IMR-90 (cell line): ENCODE measurements around the gene VGLL2. TPM values are rescaled to one million over a fixed set of nuclear protein-coding genes. Genes with fewer than 3 reads are reported as not detected.

Source experiments
- ATAC-seq: fragments of 200-7000 bp; cut with Tn5 transposase; 2 replicates; pipeline ENCODE4 v1.9.1; 2020; ENCODE audit warnings: low read depth, mild to moderate bottlenecking, moderate library complexity
- Bru-seq: library from RNA; stranded (reverse); fragments of 400-500 nt; gene quantifications from one replicate; lab custom pipeline; 2021; lab: Mats Ljungman, UMichigan
- BruChase-seq, 2 experiments: library from RNA; stranded (reverse); fragments of 400-500 nt; gene quantifications; one replicate each; lab custom pipeline; 2021; lab: Mats Ljungman, UMichigan
- BruUV-seq: library from RNA; stranded (reverse); fragments of 400-500 nt; replicated peaks from 2 replicates; lab custom pipeline; 2021; lab: Mats Ljungman, UMichigan
- CTCF ChIA-PET: fragments of 300-600 bp; formaldehyde crosslinking; extraction: SDS; loops from one replicate; lab custom pipeline; 2021; ENCODE audit warnings: antibody characterized with exemption; lab: Yijun Ruan, JAX
- POLR2A ChIA-PET: fragments of 300-600 bp; sonication (Branson Sonifier 250); formaldehyde crosslinking; loops from one replicate; lab custom pipeline; 2022; ENCODE audit warnings: antibody characterized with exemption; ENCODE audit not compliant: unreplicated experiment; lab: Charles Lee
- DNase-seq: peaks from one replicate; pipeline ENCODE4 v3.0.0; 2013
- H2AFZ ChIP-seq: replicated peaks from 2 replicates; pipeline ENCODE3; 2013; ENCODE audit warnings: low read length, mild to moderate bottlenecking; ENCODE audit not compliant: poor library complexity
- H2AK5ac ChIP-seq: 2 replicates; pipeline ENCODE4 v1.6.1; 2013; ENCODE audit warnings: low read depth, low read length, inconsistent platforms
- H2AK9ac ChIP-seq: replicated peaks from 2 replicates; pipeline ENCODE3; 2013; ENCODE audit warnings: mild to moderate bottlenecking, low read depth, low read length, moderate library complexity; ENCODE audit not compliant: poor library complexity
- H2BK120ac ChIP-seq: 2 replicates; pipeline ENCODE4 v1.6.1; 2013; ENCODE audit warnings: low read depth, low read length, inconsistent platforms
- H2BK15ac ChIP-seq: 3 replicates; pipeline ENCODE4 v1.6.1; 2013; ENCODE audit warnings: low read depth, low read length, inconsistent platforms
- H2BK20ac ChIP-seq: 2 replicates; pipeline ENCODE4 v1.6.1; 2013; ENCODE audit warnings: low read depth, mild to moderate bottlenecking, inconsistent platforms, low read length, moderate library complexity
- H2BK5ac ChIP-seq: 2 replicates; pipeline ENCODE4 v1.6.1; 2013; ENCODE audit warnings: mild to moderate bottlenecking, low read depth, low read length, inconsistent platforms; ENCODE audit not compliant: poor library complexity, severe bottlenecking
- H3K14ac ChIP-seq: replicated peaks from 2 replicates; pipeline ENCODE4 v1.6.1; 2013; ENCODE audit warnings: low read depth, low read length, inconsistent platforms
- H3K18ac ChIP-seq: 2 replicates; pipeline ENCODE4 v1.6.1; 2013; ENCODE audit warnings: low read depth, low read length, control low read depth
- H3K23ac ChIP-seq: 2 replicates; pipeline ENCODE4 v1.6.1; 2013; ENCODE audit warnings: low read depth, low read length, inconsistent platforms
- H3K27ac ChIP-seq: 2 replicates; pipeline ENCODE4 v1.5.1; 2013; ENCODE audit warnings: mild to moderate bottlenecking, control low read depth, low read length; ENCODE audit not compliant: insufficient read depth
- H3K27me3 ChIP-seq: 2 replicates; pipeline ENCODE4 v1.6.1; 2013; ENCODE audit warnings: low read length; ENCODE audit not compliant: control insufficient read depth, insufficient read depth
- H3K36me3 ChIP-seq: 2 replicates; pipeline ENCODE4 v1.6.1; 2013; ENCODE audit warnings: low read length, mixed read lengths; ENCODE audit not compliant: control insufficient read depth, insufficient read depth
- H3K4ac ChIP-seq: 2 replicates; pipeline ENCODE4 v1.6.1; 2013; ENCODE audit warnings: low read depth, low read length, inconsistent platforms
- H3K4me1 ChIP-seq: 2 replicates; pipeline ENCODE4 v1.6.1; 2013; ENCODE audit warnings: low read length, mixed read lengths; ENCODE audit not compliant: control insufficient read depth, insufficient read depth
- H3K4me2 ChIP-seq: 2 replicates; pipeline ENCODE4 v1.6.1; 2013; ENCODE audit warnings: low read depth, mild to moderate bottlenecking, control low read depth, low read length, moderate library complexity
- H3K4me3 ChIP-seq: 2 replicates; pipeline ENCODE4 v1.5.1; 2013; ENCODE audit warnings: low read depth, mild to moderate bottlenecking, control low read depth, low read length, moderate library complexity; ENCODE audit not compliant: insufficient read depth
- H3K56ac ChIP-seq: 2 replicates; pipeline ENCODE4 v1.6.1; 2013; ENCODE audit warnings: low read length, inconsistent platforms; ENCODE audit not compliant: insufficient read depth; ENCODE audit errors: extremely low read depth
- H3K79me1 ChIP-seq, 2 experiments: 2 replicates each; pipeline ENCODE4 v1.6.1; 2013; ENCODE audit warnings: low read length in 2 of 2, inconsistent platforms in 1 of 2, low read depth in 1 of 2
- H3K9ac ChIP-seq: 2 replicates; pipeline ENCODE4 v1.6.1; 2013; ENCODE audit warnings: low read depth, low read length, control low read depth
- H3K9me1 ChIP-seq: 2 replicates; pipeline ENCODE4 v1.6.1; 2013; ENCODE audit warnings: low read length, inconsistent platforms; ENCODE audit not compliant: insufficient read depth
- H3K9me3 ChIP-seq: 2 replicates; pipeline ENCODE4 v1.6.1; 2013; ENCODE audit warnings: low read length; ENCODE audit not compliant: control insufficient read depth, insufficient read depth
- H4K20me1 ChIP-seq: 2 replicates; pipeline ENCODE4 v1.6.1; 2013; ENCODE audit warnings: low read length, inconsistent platforms; ENCODE audit not compliant: insufficient read depth
- H4K5ac ChIP-seq: 2 replicates; pipeline ENCODE4 v1.6.1; 2013; ENCODE audit warnings: mild to moderate bottlenecking, low read depth, low read length, control low read depth
- H4K8ac ChIP-seq, 2 experiments: 2 replicates each; pipeline ENCODE4 v1.6.1; 2013; ENCODE audit warnings: low read depth in 2 of 2, low read length in 2 of 2, control low read depth in 1 of 2, inconsistent platforms in 1 of 2
- H4K91ac ChIP-seq: 2 replicates; pipeline ENCODE4 v1.6.1; 2013; ENCODE audit warnings: low read depth, low read length, inconsistent platforms; ENCODE audit not compliant: insufficient read depth
- CEBPB ChIP-seq: IDR thresholded peaks from 2 replicates; pipeline ENCODE4 v1.6.1; 2012; ENCODE audit warnings: low read depth, low read length, improper control_type of control experiment
- SMC3 ChIP-seq: fragments of 150-350 bp; IDR thresholded peaks from 2 replicates; pipeline ENCODE4 v1.6.1; 2016; ENCODE audit warnings: low read depth, mild to moderate bottlenecking, antibody characterized with exemption, low read length, moderate library complexity
- WGBS, 2 experiments: methylation state at CpG; one replicate each; pipeline versions ENCODE4 v1.1.5 to v1.1.7; 2013; ENCODE audit warnings: missing lambda C conversion rate in 2 of 2; ENCODE audit not compliant: insufficient read length in 1 of 2; ENCODE audit errors: extremely low coverage in 2 of 2; 5-methylcytosine and 5-hydroxymethylcytosine counted together
- dilution Hi-C: fragments of 300-500 bp; cut with HindIII; formaldehyde crosslinking; loops from one replicate; pipeline ENCODE4 v1.14.3; 2018; ENCODE audit warnings: low sequenced_read_pairs; ENCODE audit not compliant: unreplicated experiment
- in situ Hi-C: fragments of 300-500 bp; cut with MboI; formaldehyde crosslinking; loops from 3 replicates; pipeline ENCODE4 v1.14.3; 2019; ENCODE audit warnings: low sequenced_read_pairs, inconsistent platforms, mixed read lengths
- intact Hi-C: fragments of 100-400 bp; cut with micrococcal nuclease; formaldehyde crosslinking; loops from 2 replicates; pipeline ENCODE4 v1.10.0; 2022
- long read RNA-seq: library from polyadenylated mRNA; unstranded; transcript quantifications from one replicate; pipeline ENCODE4 v2.0.0, GENCODE V29; 2021; ENCODE audit not compliant: unreplicated experiment
- polyA plus RNA-seq, 3 experiments: library from polyadenylated mRNA; depleted of rRNA; stranded (reverse); fragments of >200 nt; gene quantifications; 2 replicates each; pipeline ENCODE4 v1.2.3, GENCODE V29; 2012; ENCODE audit warnings: low replicate concordance in 1 of 3
- total RNA-seq: library from RNA; depleted of rRNA; stranded (reverse); fragments of >200 nt; gene quantifications from 2 replicates; pipeline ENCODE4 v1.2.3, GENCODE V29; 2012; rRNA removed

The VGLL2 gene, protein sequence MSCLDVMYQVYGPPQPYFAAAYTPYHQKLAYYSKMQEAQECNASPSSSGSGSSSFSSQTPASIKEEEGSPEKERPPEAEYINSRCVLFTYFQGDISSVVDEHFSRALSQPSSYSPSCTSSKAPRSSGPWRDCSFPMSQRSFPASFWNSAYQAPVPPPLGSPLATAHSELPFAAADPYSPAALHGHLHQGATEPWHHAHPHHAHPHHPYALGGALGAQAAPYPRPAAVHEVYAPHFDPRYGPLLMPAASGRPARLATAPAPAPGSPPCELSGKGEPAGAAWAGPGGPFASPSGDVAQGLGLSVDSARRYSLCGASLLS
- total RNA-seq (not detected in 2 replicates), polyA plus RNA-seq (2012; rRNA removed) (not detected in 2 replicates), Bru-seq, nascent RNA (not detected), BruChase-seq, experiment 1, labeled RNA remaining after a 6-hour chase (not detected), BruChase-seq, experiment 2, labeled RNA remaining after a 2-hour chase (not detected)
- not detected in 2 replicates for polyA plus RNA-seq (2012; cell fraction: cytosol; rRNA removed)
- polyA plus RNA-seq (2012; cell fraction: nucleus; rRNA removed; ENCODE audit: low replicate concordance): not detected in 2 replicates
- long read RNA-seq: 0 reads

DNA sequence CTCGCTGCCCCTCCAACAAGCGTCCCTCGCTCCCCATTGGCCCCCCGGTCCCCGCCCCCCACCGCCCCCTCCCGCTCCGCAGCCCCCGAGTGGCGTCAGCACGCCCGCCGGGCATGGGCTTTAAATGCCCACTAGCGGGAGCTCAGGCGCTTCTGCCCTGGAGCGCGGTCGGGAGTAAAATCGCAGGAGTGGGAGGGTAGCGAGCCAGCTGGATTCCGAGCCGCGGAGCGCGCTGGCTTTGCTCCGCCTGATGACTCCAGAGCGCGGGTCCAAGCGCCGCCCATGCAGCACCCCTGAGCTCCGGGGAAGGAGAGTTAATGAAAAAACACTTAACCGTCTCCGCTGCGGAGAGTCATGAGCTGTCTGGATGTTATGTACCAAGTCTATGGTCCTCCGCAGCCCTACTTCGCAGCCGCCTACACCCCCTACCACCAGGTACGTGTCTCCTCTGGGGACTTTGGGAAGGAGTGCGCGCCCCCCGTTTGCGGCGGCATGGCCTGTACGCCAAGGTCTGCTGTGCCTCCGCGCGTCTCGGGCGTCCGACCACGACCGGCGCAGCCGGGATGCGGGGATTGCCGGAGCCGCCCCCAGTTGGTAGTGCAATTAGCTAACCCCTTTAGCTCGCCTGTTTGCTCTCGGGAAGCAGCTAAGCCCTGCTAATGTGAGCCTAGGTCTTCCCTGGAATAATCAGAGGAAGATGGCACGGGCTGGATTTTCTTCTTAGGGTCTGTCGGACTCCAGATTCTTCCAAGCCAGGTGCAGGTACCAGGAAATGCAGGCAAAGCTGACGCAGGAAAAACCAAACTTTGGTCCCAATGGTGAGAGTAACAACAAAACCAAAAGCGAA is at the start of gene VGLL2:
VGLL2 (plus strand) TSS at position 149 of the 847 bp plus-strand sequence; CDS start at position 355, 206 bp downstream.
- Histone ChIP-seq H3K4me3 (peak within 1 kb of the TSS; percentile 24), H2BK5ac (no peak within 1 kb of the TSS), H3K56ac (no peak within 1 kb of the TSS), H3K27me3 (peaks cover 82% of the 10 kb centered on the region), H3K23ac (no peak within 1 kb of the TSS), H3K18ac (no peak within 1 kb of the TSS), H4K5ac (no peak within 1 kb of the TSS), H4K8ac (no peak within 1 kb of the TSS), H2AK9ac (no peak within 1 kb of the TSS), H3K4ac (no peak within 1 kb of the TSS), H3K9me3 (peaks cover 4% of the 10 kb centered on the region), H3K27ac (no peak within 1 kb of the TSS), H2BK120ac (no peak within 1 kb of the TSS), H3K4me1 (no peaks in the 10 kb centered on the region; the same call in 1 of the 2 replicates), H2AK5ac (no peak within 1 kb of the TSS), H3K36me3 (no peaks in the 10 kb centered on the region), H3K9me1 (no peaks in the 10 kb centered on the region), H3K79me1 (no peaks in the 10 kb centered on the region), H3K14ac (no peak within 1 kb of the TSS), H2AFZ (peak within 1 kb of the TSS; percentile 79), H4K20me1 (no peaks in the 10 kb centered on the region), H3K9ac (no peak within 1 kb of the TSS), H2BK20ac (no peak within 1 kb of the TSS), H4K91ac (no peak within 1 kb of the TSS), H2BK15ac (no peak within 1 kb of the TSS), H3K4me2 (peak within 1 kb of the TSS; percentile 74)
- in situ Hi-C loops (no loop called here), dilution Hi-C loops (no loop called here), intact Hi-C loops (no loop called here)
- peak; percentile 18 for DNase-seq
- ChIA-PET CTCF (no interaction called here), POLR2A (no interaction called here)
- WGBS, 2 experiments: 2% methylated on average over 10 of the region's 63 CpGs; no CpG with 5 or more reads in 1 of the 2 experiments
- BruUV-seq: no TSS peak
- no peak for TF ChIP-seq SMC3
- TF ChIP-seq CEBPB: no peak
- peak; percentile 84 for ATAC-seq
